HEK293 (cell line): ENCODE measurements around the gene RBM4.

ENCODE experiments used
- HOXA7 ChIP-seq: sonication (generic); formaldehyde crosslinking; IDR thresholded peaks from 2 replicates; pipeline ENCODE4 v1.8.1; 2022; ENCODE audit warnings: missing genetic modification reagents, borderline replicate concordance
- HOXD13 ChIP-seq: sonication (generic); formaldehyde crosslinking; IDR thresholded peaks from 2 replicates; pipeline ENCODE4 v1.8.0; 2022; ENCODE audit warnings: missing genetic modification reagents, borderline replicate concordance
- KLF9 ChIP-seq: fragments of 450-650 bp; formaldehyde crosslinking; IDR thresholded peaks from 2 replicates; pipeline ENCODE4 v1.5.1; 2016; ENCODE audit warnings: missing biosample characterization, missing genetic modification characterization, low read depth
- ZFP37 ChIP-seq: fragments of 450-650 bp; formaldehyde crosslinking; IDR thresholded peaks from 2 replicates; pipeline ENCODE4 v1.5.1; 2016; ENCODE audit warnings: missing biosample characterization, missing genetic modification characterization
- ZNF211 ChIP-seq: fragments of 450-650 bp; formaldehyde crosslinking; IDR thresholded peaks from 2 replicates; pipeline ENCODE4 v1.5.1; 2016; ENCODE audit warnings: low read depth, missing biosample characterization, missing genetic modification characterization
- ZNF341 ChIP-seq: fragments of 450-650 bp; formaldehyde crosslinking; IDR thresholded peaks from 2 replicates; pipeline ENCODE4; 2016; ENCODE audit warnings: low read depth, missing biosample characterization, missing genetic modification characterization
- ZNF596 ChIP-seq: fragments of 450-650 bp; IDR thresholded peaks from 2 replicates; pipeline ENCODE4 v1.5.0; 2018; ENCODE audit warnings: missing biosample characterization, mild to moderate bottlenecking, missing genetic modification characterization, moderate library complexity
- ZNF677 ChIP-seq: fragments of 450-650 bp; IDR thresholded peaks from 2 replicates; pipeline ENCODE4 v1.5.0; 2018; ENCODE audit warnings: missing biosample characterization, mild to moderate bottlenecking, missing genetic modification characterization, moderate library complexity
- ZNF692 ChIP-seq: fragments of 450-650 bp; formaldehyde crosslinking; IDR thresholded peaks from 2 replicates; pipeline ENCODE4 v1.5.1; 2016; ENCODE audit warnings: missing biosample characterization, missing genetic modification characterization
- ZSCAN18 ChIP-seq: fragments of 450-650 bp; formaldehyde crosslinking; IDR thresholded peaks from 2 replicates; pipeline ENCODE4 v1.5.1; 2016; ENCODE audit warnings: missing biosample characterization, missing genetic modification characterization
- TF ChIP-seq, protein P1 (sequence below): fragments of 450-650 bp; formaldehyde crosslinking; IDR thresholded peaks from 2 replicates; pipeline ENCODE4 v1.5.1; 2016; ENCODE audit warnings: missing biosample characterization, missing genetic modification characterization
- TF ChIP-seq, protein P2 (sequence below): fragments of 450-650 bp; formaldehyde crosslinking; IDR thresholded peaks from 2 replicates; pipeline ENCODE4 v1.5.1; 2017; ENCODE audit warnings: missing biosample characterization, missing genetic modification characterization

- TF ChIP-seq ZNF596 (tag by site-specific recombination) (no peak), KLF9 (tag by site-specific recombination) (no peak), ZNF341 (tag by site-specific recombination) (no peak), ZNF692 (tag by site-specific recombination) (no peak), ZNF211 (tag by site-specific recombination) (no peak), ZFP37 (tag by site-specific recombination) (no peak), ZNF677 (tag by site-specific recombination) (no peak), HOXA7 (CRISPR knock-in tag) (no peak), HOXD13 (CRISPR knock-in tag) (no peak), ZSCAN18 (tag by site-specific recombination) (no peak)
- TF ChIP-seq, protein P1, sequence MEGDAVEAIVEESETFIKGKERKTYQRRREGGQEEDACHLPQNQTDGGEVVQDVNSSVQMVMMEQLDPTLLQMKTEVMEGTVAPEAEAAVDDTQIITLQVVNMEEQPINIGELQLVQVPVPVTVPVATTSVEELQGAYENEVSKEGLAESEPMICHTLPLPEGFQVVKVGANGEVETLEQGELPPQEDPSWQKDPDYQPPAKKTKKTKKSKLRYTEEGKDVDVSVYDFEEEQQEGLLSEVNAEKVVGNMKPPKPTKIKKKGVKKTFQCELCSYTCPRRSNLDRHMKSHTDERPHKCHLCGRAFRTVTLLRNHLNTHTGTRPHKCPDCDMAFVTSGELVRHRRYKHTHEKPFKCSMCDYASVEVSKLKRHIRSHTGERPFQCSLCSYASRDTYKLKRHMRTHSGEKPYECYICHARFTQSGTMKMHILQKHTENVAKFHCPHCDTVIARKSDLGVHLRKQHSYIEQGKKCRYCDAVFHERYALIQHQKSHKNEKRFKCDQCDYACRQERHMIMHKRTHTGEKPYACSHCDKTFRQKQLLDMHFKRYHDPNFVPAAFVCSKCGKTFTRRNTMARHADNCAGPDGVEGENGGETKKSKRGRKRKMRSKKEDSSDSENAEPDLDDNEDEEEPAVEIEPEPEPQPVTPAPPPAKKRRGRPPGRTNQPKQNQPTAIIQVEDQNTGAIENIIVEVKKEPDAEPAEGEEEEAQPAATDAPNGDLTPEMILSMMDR (tag by site-specific recombination) = no peak
- TF ChIP-seq, protein P2, sequence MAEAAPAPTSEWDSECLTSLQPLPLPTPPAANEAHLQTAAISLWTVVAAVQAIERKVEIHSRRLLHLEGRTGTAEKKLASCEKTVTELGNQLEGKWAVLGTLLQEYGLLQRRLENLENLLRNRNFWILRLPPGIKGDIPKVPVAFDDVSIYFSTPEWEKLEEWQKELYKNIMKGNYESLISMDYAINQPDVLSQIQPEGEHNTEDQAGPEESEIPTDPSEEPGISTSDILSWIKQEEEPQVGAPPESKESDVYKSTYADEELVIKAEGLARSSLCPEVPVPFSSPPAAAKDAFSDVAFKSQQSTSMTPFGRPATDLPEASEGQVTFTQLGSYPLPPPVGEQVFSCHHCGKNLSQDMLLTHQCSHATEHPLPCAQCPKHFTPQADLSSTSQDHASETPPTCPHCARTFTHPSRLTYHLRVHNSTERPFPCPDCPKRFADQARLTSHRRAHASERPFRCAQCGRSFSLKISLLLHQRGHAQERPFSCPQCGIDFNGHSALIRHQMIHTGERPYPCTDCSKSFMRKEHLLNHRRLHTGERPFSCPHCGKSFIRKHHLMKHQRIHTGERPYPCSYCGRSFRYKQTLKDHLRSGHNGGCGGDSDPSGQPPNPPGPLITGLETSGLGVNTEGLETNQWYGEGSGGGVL (tag by site-specific recombination) = 0 out of 2 replicates have a peak, but pooled peaks have one; percentile 16
Measured at GRCh38 chr11:66637557-66638176, 836 bp upstream of the RBM4 start.
